GM12865 (cell line): ENCODE results near the gene HMGCLL1.

Experiments
- DNase-seq: peaks from one replicate; pipeline ENCODE4 v3.0.0; 2010; ENCODE audit warnings: low read depth
- H3K4me3 ChIP-seq: 2 replicates; pipeline ENCODE4 v1.5.1; 2011; ENCODE audit warnings: mild to moderate bottlenecking, low read depth, low read length, control low read depth
- CTCF ChIP-seq: IDR thresholded peaks from 2 replicates; pipeline ENCODE4 v1.5.1; 2011; ENCODE audit warnings: low read length, control low read depth, low read depth, inconsistent platforms; ENCODE audit not compliant: insufficient read depth; ENCODE audit errors: missing control alignments

HMGCLL1 gene

GRCh38 chr6:55388211-55388610 is 190.8 kb downstream of the HMGCLL1 start:
- H3K4me3 ChIP-seq = no peak overlapping the region
- DNase-seq = no peak
- no peak for TF ChIP-seq CTCF
